Brain microvascular endothelial cell (primary cell): ENCODE data around the gene UBASH3B.

Source experiments
- DNase-seq: peaks from one replicate; pipeline ENCODE4 v3.0.0-alpha.2; 2020
- H3K27ac ChIP-seq: fragments of 250-450 bp; sonication (Bioruptor Pico); 2 replicates; pipeline ENCODE4 v1.5.1; 2020; ENCODE audit warnings: mild to moderate bottlenecking, moderate library complexity
- H3K27me3 ChIP-seq: fragments of 250-450 bp; sonication (Bioruptor Pico); replicated peaks from 2 replicates; pipeline ENCODE4 v1.5.1; 2020; ENCODE audit warnings: mild to moderate bottlenecking
- H3K36me3 ChIP-seq: fragments of 250-450 bp; sonication (Bioruptor Pico); replicated peaks from 2 replicates; pipeline ENCODE4 v1.5.1; 2020; ENCODE audit warnings: mild to moderate bottlenecking
- H3K4me3 ChIP-seq: 2 replicates; pipeline ENCODE4 v1.5.1; 2011; ENCODE audit warnings: low read depth, mild to moderate bottlenecking, control low read depth, low read length, moderate library complexity
- in situ Hi-C: cut with HindIII; loops from 2 replicates; pipeline ENCODE4 v1.10.0; 2017; ENCODE audit warnings: low sequenced_read_pairs, low pct_ligation_motif_present
- TF ChIP-seq, protein P1 (sequence below): IDR thresholded peaks from 2 replicates; pipeline ENCODE4 v1.5.1; 2011; ENCODE audit warnings: low read depth, mild to moderate bottlenecking, moderate library complexity, low read length, control low read depth, inconsistent platforms; ENCODE audit errors: missing control alignments

UBASH3B gene

DNA sequence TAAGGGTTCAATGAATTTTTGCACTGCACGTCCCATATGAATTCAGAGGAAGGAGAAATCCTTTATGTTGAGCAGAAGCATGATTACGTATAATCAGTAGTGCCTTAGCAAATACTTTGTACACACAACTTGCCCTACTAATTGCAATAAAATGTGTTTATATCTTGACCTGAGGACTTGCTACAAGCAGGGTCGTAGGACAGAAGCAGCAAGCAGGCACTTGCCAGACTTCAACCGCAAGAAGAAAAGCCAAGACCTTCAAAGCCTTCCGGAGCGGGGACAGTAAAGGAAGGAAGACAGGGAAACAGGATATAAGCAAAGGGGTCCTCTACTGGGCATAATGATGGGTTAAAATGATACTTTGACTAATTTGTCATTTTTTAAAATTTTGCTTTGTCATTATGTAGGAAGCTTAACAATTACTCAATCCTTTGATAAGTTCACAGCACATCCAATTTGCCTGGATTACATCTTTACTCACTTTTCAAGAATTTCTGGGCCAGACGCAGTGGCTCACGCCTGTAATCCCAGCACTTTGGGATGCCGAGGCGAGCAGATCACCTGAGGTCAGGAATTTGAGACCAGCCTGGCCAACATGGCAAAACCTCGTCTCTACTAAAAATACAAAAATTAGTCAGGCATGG is 23.2 kb upstream of the UBASH3B start:
- Histone ChIP-seq H3K27me3 (no peaks in the 10 kb centered on the region), H3K27ac (no peak overlapping the region), H3K36me3 (no peaks in the 10 kb centered on the region), H3K4me3 (no peak overlapping the region)
- DNase-seq, result no peak
- in situ Hi-C loops, result loop anchor here (10.0 to 25.0 kb wide), 2 partner anchors 105 to 222 kb away; no protein-coding TSS in a partner anchor
- TF ChIP-seq, protein P1, sequence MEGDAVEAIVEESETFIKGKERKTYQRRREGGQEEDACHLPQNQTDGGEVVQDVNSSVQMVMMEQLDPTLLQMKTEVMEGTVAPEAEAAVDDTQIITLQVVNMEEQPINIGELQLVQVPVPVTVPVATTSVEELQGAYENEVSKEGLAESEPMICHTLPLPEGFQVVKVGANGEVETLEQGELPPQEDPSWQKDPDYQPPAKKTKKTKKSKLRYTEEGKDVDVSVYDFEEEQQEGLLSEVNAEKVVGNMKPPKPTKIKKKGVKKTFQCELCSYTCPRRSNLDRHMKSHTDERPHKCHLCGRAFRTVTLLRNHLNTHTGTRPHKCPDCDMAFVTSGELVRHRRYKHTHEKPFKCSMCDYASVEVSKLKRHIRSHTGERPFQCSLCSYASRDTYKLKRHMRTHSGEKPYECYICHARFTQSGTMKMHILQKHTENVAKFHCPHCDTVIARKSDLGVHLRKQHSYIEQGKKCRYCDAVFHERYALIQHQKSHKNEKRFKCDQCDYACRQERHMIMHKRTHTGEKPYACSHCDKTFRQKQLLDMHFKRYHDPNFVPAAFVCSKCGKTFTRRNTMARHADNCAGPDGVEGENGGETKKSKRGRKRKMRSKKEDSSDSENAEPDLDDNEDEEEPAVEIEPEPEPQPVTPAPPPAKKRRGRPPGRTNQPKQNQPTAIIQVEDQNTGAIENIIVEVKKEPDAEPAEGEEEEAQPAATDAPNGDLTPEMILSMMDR, result no peak

DNA sequence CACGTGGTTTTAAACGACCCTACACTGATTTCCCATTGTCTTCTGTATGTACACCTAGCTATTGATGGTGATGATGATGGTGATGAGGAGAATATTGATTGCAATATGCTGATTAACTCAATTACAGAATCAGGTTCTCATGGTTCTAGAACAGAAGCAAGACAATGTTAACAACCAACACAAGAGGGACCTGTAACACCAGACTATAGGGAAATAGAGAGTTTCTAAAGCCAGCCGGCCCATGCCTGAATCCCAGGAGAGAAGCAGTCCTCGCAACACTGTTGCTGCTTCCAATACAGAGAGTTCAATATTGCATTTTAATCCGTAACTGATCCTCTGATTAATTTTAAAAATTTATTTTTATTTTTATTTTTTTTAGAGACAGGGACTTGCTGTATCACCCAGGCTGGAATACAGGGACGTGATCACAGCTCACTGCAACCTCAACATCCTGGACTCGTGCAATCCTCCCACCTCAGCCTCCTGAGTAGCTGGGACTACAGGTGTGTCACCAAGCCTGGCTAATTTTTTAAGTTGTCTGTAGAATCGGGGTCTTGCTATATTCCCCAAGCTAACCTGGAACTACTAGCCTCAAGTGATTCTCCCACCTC is 22.2 kb upstream of the UBASH3B start:
- in situ Hi-C loops, result loop anchor here (10.0 to 25.0 kb wide), 2 partner anchors 104 to 221 kb away; no protein-coding TSS in a partner anchor
- peak; percentile 71 for DNase-seq
- Histone ChIP-seq H3K27me3 (no peaks in the 10 kb centered on the region), H3K36me3 (no peaks in the 10 kb centered on the region), H3K4me3 (no peak overlapping the region), H3K27ac (no peak overlapping the region)
- TF ChIP-seq, protein P1, result peak; percentile 64

DNA sequence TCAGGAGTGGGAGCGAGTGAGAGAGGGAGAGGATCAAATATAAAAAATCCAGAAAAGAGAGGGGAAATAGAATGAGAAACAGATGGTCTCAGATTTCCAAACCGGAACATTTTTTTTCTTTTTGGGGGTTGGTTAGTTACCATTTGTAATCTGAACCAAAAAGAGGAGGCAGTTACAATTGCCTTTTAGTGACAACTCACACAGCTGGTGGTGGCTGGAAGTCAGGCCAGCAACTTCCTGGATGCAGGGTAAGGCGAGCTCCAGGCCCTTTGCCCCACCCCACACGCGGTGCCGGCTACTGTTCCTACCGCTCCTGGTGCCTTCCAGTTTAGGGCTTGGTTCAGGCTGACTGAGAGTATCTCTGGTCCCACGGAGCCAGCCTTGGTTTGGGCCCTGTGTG is 21.0 kb upstream of the UBASH3B start:
- H3K36me3 ChIP-seq, result no peaks in the 10 kb centered on the region
- in situ Hi-C loops, result loop anchor here (10.0 to 25.0 kb wide), 2 partner anchors 103 to 220 kb away; no protein-coding TSS in a partner anchor
- peak; percentile 50 for DNase-seq
- H3K27me3 ChIP-seq, result no peaks in the 10 kb centered on the region
- H3K4me3 ChIP-seq, result no peak overlapping the region
- TF ChIP-seq, protein P1, result no peak
- H3K27ac ChIP-seq, result peak overlapping the region; percentile 64

DNA sequence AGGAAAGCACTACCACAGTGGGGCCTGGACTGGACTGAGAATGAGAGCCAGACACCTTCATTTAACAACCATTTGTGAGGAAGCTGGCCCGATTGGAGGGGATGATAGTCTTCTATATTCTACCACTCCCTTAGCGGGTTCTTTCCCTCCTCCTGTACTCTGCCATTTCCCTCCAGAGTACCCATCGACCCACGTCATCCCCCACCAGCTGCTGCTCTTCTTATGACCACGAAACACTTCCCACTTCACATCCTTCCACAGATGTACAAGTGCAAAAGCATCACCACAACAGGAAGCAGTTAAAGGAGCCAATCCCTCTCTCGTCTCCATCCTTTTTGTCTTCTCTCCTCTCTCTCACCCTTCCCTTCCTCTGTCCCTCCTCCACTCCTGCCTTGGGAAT is 18.0 kb upstream of the UBASH3B start:
- no peaks in the 10 kb centered on the region for H3K27me3 ChIP-seq
- no peak for DNase-seq
- H3K4me3 ChIP-seq, result no peak overlapping the region
- TF ChIP-seq, protein P1, result no peak
- no peak overlapping the region for H3K27ac ChIP-seq
- no peaks in the 10 kb centered on the region for H3K36me3 ChIP-seq
- in situ Hi-C loops, result loop anchor here (10.0 to 25.0 kb wide), 2 partner anchors 100 to 217 kb away; no protein-coding TSS in a partner anchor

- TF ChIP-seq, protein P1, result no peak
- Histone ChIP-seq H3K27ac (peak overlapping the region; percentile 83), H3K27me3 (no peaks in the 10 kb centered on the region), H3K4me3 (no peak overlapping the region), H3K36me3 (no peaks in the 10 kb centered on the region)
- in situ Hi-C loops, result loop anchor here (25.0 kb wide), 1 partner anchor 95 kb away; no protein-coding TSS in a partner anchor
- DNase-seq, result peak; percentile 90
Measured at GRCh38 chr11:122642472-122642922, 13.0 kb upstream of the UBASH3B start.
